IPS-20b (cell line): Measurements from ENCODE around the gene TMEM129.

Experiments
- H3K27ac ChIP-seq: one replicate; pipeline ENCODE4 v1.5.1; 2013; ENCODE audit warnings: low read length
- H3K27me3 ChIP-seq: 2 replicates; pipeline ENCODE4 v1.6.1; 2013; ENCODE audit warnings: mild to moderate bottlenecking, low read length, inconsistent platforms; ENCODE audit not compliant: insufficient read depth
- H3K36me3 ChIP-seq: 2 replicates; pipeline ENCODE4 v1.6.1; 2013; ENCODE audit warnings: low read depth, mild to moderate bottlenecking, inconsistent platforms, low read length, moderate library complexity; ENCODE audit not compliant: insufficient read depth
- H3K4me1 ChIP-seq: 2 replicates; pipeline ENCODE4 v1.6.1; 2013; ENCODE audit warnings: mild to moderate bottlenecking, control low read depth, inconsistent platforms, low read length, moderate library complexity; ENCODE audit not compliant: insufficient read depth
- H3K4me3 ChIP-seq: 2 replicates; pipeline ENCODE4 v1.5.1; 2013; ENCODE audit warnings: mild to moderate bottlenecking, low read length, inconsistent platforms
- H3K9ac ChIP-seq: 2 replicates; pipeline ENCODE4 v1.6.1; 2013; ENCODE audit warnings: low read depth, mild to moderate bottlenecking, inconsistent platforms, low read length, moderate library complexity
- H3K9me3 ChIP-seq: 2 replicates; pipeline ENCODE4 v1.6.1; 2013; ENCODE audit warnings: mild to moderate bottlenecking, low read depth, low read length, inconsistent platforms; ENCODE audit not compliant: insufficient read depth

TMEM129 gene

DNA sequence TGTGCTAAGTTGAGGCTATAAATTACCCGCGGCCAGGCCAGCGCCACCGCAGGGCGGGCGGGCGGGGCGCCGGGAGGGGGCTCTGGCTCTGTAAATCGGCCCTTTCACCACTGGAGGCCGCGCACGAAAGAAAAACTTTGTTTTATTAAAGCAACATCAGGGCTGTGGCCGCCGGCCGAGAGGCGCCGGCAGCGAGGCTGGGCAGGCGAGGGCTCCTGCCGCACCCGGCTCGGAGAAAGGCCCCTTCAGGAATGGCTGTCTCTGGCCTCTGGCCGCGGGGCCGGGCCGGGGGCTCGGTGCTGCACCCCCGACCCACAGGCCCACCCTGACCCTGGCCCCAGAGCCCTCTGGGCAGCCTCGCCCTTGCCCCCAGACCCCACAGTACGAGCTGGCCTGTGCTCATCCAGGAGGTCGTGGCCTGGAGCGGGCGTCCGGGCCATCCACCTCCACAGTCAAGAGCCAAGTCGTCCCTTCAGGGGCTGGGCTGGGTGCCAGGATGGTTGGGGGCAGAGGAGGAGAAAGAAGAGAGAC, 42.5 kb upstream of the TMEM129 start:
- no peak overlapping the region for H3K27ac ChIP-seq
- H3K36me3 ChIP-seq = no peaks in the 10 kb centered on the region
- H3K4me3 ChIP-seq = no peak overlapping the region
- H3K27me3 ChIP-seq = peaks cover 12% of the 10 kb centered on the region; the same call in 1 of the 2 replicates
- no peak overlapping the region for H3K9ac ChIP-seq
- no peaks in the 10 kb centered on the region; the same call in 1 of the 2 replicates for H3K4me1 ChIP-seq
- H3K9me3 ChIP-seq = no peaks in the 10 kb centered on the region

DNA sequence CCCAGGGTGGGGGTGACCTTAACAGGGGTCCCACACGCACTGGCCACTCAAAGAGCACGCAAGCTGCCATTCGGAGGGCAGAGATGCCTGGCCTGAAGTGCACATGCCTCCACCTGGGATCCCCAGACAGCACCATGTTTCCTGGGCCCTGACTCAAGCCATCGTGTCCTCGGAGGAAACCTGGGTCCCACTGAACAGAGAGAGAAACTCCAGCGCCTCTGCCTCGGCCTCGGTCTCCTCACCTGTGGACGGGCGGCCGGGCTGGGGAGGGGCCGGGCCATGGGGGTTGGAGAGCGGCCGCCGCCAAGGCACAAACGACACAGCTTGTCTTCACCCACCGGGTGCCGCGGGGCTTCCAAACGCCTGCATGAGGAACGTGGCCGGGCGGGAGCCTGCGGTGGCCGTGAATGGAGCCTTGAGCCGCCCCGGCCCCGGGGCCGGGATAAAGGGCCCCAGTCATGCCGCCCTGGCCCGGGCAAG, 42.0 kb upstream of the TMEM129 start:
- peaks cover 8% of the 10 kb centered on the region; the same call in 1 of the 2 replicates for H3K27me3 ChIP-seq
- no peak overlapping the region for H3K27ac ChIP-seq
- H3K4me3 ChIP-seq = no peak overlapping the region
- no peak overlapping the region for H3K9ac ChIP-seq
- H3K9me3 ChIP-seq = no peaks in the 10 kb centered on the region
- no peaks in the 10 kb centered on the region; the same call in 1 of the 2 replicates for H3K4me1 ChIP-seq
- H3K36me3 ChIP-seq = no peaks in the 10 kb centered on the region

DNA sequence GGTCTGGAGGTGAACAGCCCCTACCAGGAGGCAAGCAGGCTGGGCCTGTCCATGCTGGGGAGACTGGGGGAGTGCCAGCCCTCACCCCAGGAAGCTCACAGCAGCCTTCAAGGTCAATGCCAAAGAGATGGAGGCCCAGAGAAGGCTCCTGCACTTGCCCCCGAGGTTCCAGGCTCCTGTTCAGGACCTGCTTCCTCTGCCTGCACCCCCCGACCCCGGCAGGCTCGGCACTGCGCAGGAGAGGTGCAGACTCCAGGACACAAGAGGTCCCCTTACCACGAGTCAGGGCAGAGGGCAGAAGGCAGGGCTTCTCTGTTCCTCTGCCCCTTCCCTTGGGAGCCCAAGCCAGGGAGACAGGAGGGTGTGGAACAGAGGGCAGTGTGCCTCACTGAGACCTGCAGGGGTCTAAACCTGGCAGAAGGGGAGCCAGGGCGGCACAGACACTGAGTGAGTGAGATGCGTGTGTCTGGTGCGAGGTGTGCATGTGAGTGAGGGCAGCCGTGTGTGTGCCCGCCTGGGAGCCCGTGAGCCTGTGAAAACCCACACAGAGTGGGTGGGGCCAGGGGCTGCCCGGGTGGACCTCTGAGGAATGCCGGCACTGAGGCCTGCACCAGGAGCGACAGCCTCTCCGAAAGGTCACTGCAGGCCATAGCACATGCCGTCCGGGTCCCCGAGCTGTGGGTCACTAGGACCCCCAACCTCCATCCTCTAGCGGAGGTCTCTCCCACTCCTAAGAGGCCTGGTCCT, 41.3 kb upstream of the TMEM129 start:
- Histone ChIP-seq H3K36me3 (no peaks in the 10 kb centered on the region), H3K27me3 (peaks cover 7% of the 10 kb centered on the region; the same call in 1 of the 2 replicates), H3K9me3 (no peaks in the 10 kb centered on the region), H3K9ac (no peak overlapping the region), H3K27ac (no peak overlapping the region), H3K4me1 (no peaks in the 10 kb centered on the region), H3K4me3 (no peak overlapping the region)

DNA sequence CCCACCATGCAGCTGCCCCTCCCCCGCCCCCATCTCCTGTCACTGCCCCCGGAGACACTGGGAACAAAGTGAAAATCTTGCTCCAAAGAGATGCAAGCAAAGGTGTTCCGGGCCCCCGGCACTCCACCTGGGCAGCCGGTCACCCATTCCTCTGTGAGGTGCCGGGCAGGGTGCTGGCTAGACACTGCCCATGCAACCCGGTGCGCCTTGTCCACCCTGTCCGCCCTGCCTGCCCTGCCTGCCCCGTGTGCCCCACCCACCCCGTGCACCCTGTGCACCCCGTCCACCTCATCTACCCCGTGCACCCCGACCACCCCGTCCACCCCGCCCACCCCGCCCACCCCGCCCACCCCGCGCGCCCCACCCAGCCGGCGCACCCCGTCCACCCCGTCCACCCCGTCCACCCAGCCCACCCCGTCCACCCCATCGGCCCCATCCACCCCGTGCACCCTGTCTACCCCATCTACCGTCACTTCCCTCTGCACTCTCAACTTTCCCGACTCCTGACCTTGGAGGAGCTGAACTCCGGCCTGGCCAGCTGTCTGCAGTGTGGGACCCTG, 40.1 kb upstream of the TMEM129 start:
- Histone ChIP-seq H3K27me3 (peaks cover 7% of the 10 kb centered on the region; the same call in 1 of the 2 replicates), H3K9me3 (no peaks in the 10 kb centered on the region), H3K36me3 (no peaks in the 10 kb centered on the region), H3K27ac (no peak overlapping the region), H3K4me1 (no peaks in the 10 kb centered on the region), H3K4me3 (no peak overlapping the region), H3K9ac (no peak overlapping the region)

DNA sequence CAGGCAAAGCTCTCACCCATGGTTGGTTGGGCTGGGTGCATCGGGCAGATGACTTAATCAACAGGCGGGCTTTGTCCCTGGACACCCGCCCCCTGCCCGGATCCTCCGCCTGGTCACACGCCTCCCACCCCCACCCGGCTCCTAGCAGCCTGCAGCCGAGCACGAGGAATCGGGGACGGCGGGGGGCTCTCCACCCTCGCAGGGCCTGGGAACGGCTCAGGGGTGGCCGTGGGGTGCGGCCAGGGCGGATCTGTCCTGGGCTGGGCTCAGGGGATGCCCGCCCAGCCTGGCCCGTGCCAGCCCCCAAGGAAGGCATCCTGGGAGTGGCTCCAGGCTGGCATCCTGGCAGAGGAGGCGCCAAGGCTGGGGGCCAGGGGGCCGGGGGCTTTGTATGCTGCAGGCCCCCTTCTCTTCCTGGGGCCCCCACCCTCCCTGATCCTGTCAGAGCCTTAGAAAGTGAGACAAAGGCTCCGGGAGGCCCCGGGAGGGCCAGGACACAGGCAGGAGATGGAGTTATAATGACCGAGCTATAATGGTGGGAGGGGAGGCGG, 39.5 kb upstream of the TMEM129 start:
- H3K27ac ChIP-seq = no peak overlapping the region
- no peak overlapping the region for H3K4me3 ChIP-seq
- no peak overlapping the region for H3K9ac ChIP-seq
- H3K9me3 ChIP-seq = no peaks in the 10 kb centered on the region
- H3K36me3 ChIP-seq = no peaks in the 10 kb centered on the region
- H3K27me3 ChIP-seq = peaks cover 7% of the 10 kb centered on the region; the same call in 1 of the 2 replicates
- H3K4me1 ChIP-seq = no peaks in the 10 kb centered on the region

DNA sequence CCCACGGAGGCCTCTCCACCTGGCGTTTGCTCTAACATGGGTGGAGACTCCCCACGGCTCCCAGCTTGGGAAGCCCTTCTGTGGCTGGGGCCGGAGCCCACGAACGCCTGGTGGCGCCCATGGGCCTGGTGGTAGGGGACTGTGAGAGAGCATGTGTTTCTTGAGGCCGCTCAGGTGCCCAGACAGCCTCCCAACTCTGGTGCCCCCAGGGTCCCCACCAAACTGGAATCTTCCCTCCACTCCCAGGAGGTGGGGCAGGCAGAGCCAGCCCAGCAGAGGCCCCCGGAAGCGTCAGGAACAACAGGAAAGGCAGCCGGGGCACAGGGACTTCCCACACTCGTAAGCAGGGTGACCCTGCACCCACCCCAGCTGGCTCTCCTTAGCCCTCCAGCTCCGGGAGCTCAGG, 38.7 kb upstream of the TMEM129 start:
- Histone ChIP-seq H3K27ac (no peak overlapping the region), H3K9ac (no peak overlapping the region)

DNA sequence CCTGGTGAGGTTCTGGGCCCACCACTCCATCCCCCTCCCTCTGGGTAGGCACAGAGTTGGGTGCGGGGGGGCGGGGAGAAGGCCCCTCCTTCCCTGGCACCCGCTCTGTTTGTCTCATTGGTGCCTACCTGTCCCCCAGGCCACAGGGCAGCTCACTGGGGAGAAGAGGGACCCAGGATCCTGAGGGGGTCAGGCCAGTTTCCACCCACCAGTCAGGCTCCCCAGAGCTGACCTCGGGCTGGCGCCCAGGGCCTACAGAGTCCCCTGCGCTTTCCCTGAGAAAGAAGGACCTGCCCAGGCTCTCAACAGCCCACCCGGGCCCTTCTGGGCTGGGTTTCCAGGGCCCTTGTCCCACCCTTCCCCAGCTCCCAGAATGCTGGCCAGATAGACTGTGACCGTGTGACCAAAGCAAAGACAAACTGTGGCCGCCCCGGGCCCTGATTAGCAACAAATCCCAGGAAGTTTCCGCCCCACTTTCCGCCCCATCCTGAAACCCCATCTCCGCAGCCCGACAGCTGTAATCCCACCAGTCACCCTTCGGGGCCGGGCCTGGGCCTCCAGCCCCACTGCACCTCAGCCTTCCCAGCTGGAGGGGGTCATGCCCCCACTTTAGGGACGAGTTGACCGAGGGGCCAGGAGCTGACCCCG, 38.2 kb upstream of the TMEM129 start:
- Histone ChIP-seq H3K4me1 (no peaks in the 10 kb centered on the region), H3K27me3 (peaks cover 7% of the 10 kb centered on the region; the same call in 1 of the 2 replicates), H3K9ac (no peak overlapping the region)

More for the DNA sequence above, 38.7 kb upstream of the TMEM129 start:
- Histone ChIP-seq H3K9me3 (no peaks in the 10 kb centered on the region), H3K4me1 (no peaks in the 10 kb centered on the region), H3K27me3 (peaks cover 7% of the 10 kb centered on the region; the same call in 1 of the 2 replicates), H3K36me3 (no peaks in the 10 kb centered on the region), H3K4me3 (no peak overlapping the region)

DNA sequence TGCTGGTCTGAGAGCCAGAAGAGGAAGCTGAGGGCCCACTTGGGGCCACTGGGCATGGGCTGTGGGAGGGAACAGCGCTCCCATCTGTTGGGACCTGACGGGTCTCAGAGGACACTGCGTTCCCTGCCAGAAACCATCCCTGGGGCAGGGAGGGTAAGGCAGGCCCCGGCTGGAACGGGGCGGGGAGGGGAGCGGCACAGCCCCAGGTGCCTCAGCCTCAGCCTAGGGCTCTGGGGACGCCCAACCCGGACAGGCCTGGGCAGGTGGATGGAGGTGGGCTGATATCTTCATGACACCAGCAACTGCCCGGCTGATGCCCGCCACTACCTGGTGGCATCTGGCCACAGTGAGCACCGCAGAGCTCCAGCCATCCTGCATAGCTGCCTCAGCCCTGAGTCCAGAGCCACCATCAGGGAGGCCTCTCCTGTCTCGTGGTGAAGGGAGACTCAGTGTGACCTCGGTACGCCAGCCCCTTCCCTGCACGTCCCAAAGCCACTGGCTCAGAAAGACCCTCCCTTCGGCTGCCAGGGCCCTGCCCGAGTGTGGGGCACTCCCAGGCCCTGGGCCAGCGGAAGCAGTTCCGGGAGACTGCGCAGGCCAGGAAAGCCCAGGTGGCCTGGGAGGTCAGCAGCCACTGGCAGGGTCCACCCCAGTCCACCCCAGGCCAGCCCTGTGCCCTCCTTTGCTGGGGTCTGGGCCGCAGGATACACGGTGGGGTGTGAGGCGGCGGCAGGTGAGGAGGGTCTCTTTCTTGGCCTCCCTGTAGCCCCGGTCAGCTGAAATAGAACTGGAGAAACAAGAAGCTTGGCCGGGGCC, 37.4 kb upstream of the TMEM129 start:
- no peak overlapping the region for H3K4me3 ChIP-seq
- peaks cover 7% of the 10 kb centered on the region; the same call in 1 of the 2 replicates for H3K27me3 ChIP-seq
- no peaks in the 10 kb centered on the region for H3K9me3 ChIP-seq

More for the DNA sequence above, 38.2 kb upstream of the TMEM129 start:
- H3K36me3 ChIP-seq = no peaks in the 10 kb centered on the region
- no peak overlapping the region for H3K4me3 ChIP-seq
- no peaks in the 10 kb centered on the region for H3K9me3 ChIP-seq
- no peak overlapping the region for H3K27ac ChIP-seq

DNA sequence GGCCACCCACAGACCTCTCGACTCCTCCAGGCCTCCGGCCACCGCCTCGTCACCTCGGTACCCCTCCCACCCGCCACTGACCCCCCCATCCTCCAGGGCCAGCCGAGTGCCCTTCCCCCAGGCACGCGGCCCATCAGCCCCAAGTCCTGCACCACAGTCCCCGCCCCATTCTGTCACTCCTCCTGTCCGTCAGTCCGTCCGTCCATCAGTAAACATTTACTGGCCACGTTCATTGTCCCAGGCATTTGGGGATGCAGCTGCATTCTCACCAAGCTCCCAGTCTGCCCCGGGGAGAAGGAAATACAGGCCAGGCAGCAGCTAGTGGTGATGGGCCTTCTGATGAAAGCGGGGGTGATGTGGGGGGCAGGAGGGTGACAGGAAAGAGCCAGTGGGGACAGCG, 36.7 kb upstream of the TMEM129 start:
- no peaks in the 10 kb centered on the region for H3K36me3 ChIP-seq
- H3K4me3 ChIP-seq = no peak overlapping the region
- no peak overlapping the region for H3K9ac ChIP-seq
- no peaks in the 10 kb centered on the region for H3K4me1 ChIP-seq
- no peaks in the 10 kb centered on the region for H3K9me3 ChIP-seq
- H3K27me3 ChIP-seq = peaks cover 7% of the 10 kb centered on the region; the same call in 1 of the 2 replicates
- H3K27ac ChIP-seq = no peak overlapping the region

More for the DNA sequence above, 37.4 kb upstream of the TMEM129 start:
- no peaks in the 10 kb centered on the region for H3K4me1 ChIP-seq
- H3K9ac ChIP-seq = no peak overlapping the region
- H3K36me3 ChIP-seq = no peaks in the 10 kb centered on the region
- no peak overlapping the region for H3K27ac ChIP-seq

DNA sequence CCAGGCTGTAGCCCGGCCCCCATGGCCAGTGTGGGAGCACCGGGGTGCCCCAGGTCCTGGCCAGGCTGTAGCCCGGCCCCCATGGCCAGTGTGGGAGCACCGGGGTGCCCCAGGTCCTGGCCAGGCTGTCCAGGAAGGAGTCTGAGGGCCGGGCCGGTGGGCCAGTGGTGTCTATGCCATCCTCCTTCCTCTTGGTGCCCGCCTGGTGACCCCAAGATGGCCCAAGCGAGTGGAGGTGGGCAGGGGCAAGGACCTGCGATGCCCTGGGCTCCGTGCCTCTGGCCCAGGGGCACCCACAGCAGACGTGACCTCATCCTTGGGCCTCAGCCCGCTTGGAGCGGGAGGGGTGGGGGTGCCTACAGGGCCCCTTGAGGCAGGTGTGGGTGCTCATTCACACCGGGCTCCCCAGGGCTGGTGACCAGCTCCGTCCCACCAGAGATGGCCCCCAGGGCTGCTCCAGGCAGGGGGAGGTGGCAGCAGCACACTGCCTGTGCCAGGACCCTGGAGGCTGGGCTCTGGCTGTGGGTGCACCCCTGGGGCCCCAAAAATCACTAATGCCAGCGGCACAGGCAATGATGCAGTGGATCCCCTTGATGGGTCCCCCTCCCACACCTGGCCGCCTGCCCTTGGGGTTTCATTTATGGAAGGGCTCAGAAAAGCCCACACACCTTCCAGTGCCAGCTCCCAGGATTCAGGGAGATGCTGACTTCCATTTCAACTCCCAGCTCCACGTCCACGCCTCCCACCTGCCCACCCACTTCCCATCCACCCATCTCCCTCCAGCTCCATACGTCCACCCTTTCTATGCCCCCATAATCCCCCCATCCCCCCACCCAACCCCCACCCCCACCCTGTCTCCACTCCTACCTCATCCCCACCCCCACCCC, 36.0 kb upstream of the TMEM129 start:
- Histone ChIP-seq H3K27me3 (peaks cover 3% of the 10 kb centered on the region; the same call in 1 of the 2 replicates), H3K4me1 (no peaks in the 10 kb centered on the region), H3K9ac (no peak overlapping the region), H3K4me3 (no peak overlapping the region), H3K36me3 (no peaks in the 10 kb centered on the region), H3K9me3 (no peaks in the 10 kb centered on the region), H3K27ac (no peak overlapping the region)
